Transverse colon (tissue), 4 donors: ENCODE results near the gene CPA3. TPM values are rescaled to one million over a fixed set of nuclear protein-coding genes. Genes with fewer than 3 reads are reported as not detected.

Experiments used
- DNase-seq: peaks from one replicate; pipeline ENCODE4 v3.0.0-alpha.2; 2019
- H3K27ac ChIP-seq, 4 donors: fragments of 200-600 bp; sonication (generic); 2 replicates each; pipeline ENCODE4 v1.5.1; 2016 to 2018; ENCODE audit warnings: inconsistent platforms in 4 of 4
- H3K27me3 ChIP-seq: fragments of 200-600 bp; sonication (generic); 2 replicates; pipeline ENCODE4 v1.5.1; 2017; ENCODE audit warnings: inconsistent platforms
- H3K36me3 ChIP-seq, 4 donors: fragments of 200-600 bp; sonication (generic); 2 replicates each; pipeline ENCODE4 v1.5.1; 2017 to 2019; ENCODE audit warnings: inconsistent platforms in 4 of 4
- H3K4me1 ChIP-seq, 4 donors: fragments of 200-600 bp; sonication (generic); 2 replicates each; pipeline ENCODE4 v1.5.1; 2017 to 2020; ENCODE audit warnings: inconsistent platforms in 4 of 4
- H3K4me3 ChIP-seq, 4 donors: fragments of 200-600 bp; sonication (generic); 1 replicate in 1 of 4; 2 replicates in 3 of 4; pipeline versions ENCODE4 v1.5.1 to v1.6.1; 2017 to 2019; ENCODE audit warnings: inconsistent platforms in 4 of 4
- H3K9me3 ChIP-seq, 2 donors: fragments of 200-600 bp; sonication (generic); 2 replicates each; pipeline ENCODE4 v1.5.1; 2017 to 2019; ENCODE audit warnings: inconsistent platforms in 2 of 2
- EP300 ChIP-seq: sonication (generic); formaldehyde crosslinking; IDR thresholded peaks from one replicate; pipeline ENCODE4 v1.6.1; 2017; ENCODE audit warnings: antibody characterized with exemption, low read depth
- POLR2A ChIP-seq: fragments of 450-650 bp; IDR thresholded peaks from one replicate; pipeline ENCODE4 v1.6.1; 2016; ENCODE audit warnings: antibody characterized with exemption, mild to moderate bottlenecking, moderate library complexity
- POLR2AphosphoS5 ChIP-seq, 3 donors: sonication (generic); formaldehyde crosslinking; IDR thresholded peaks; one replicate each; pipeline ENCODE4 v1.6.1; 2016; ENCODE audit warnings: antibody characterized with exemption in 3 of 3
- WGBS, 2 donors: methylation state at CpG; one replicate each; pipeline ENCODE4 v1.1.5; 2018; ENCODE audit warnings: low coverage in 1 of 2; 5-methylcytosine and 5-hydroxymethylcytosine counted together
- in situ Hi-C, 4 donors: fragments of 200-750 bp; cut with MboI; loops; one replicate each; pipeline versions ENCODE4 v1.15.0 to v1.15.1; 2017; ENCODE audit warnings: low sequenced_read_pairs in 3 of 4, low pct_ligation_motif_present in 1 of 4, low pct_unique_long_range_greater_than_20kb in 1 of 4
- intact Hi-C: fragments of 100-400 bp; cut with DNase I; formaldehyde crosslinking; loops from one replicate; pipeline ENCODE4 v1.15.1; 2023; ENCODE audit warnings: low total_unique reads
- total RNA-seq, 4 donors: library from RNA; depleted of rRNA; stranded (reverse); fragments of >200 nt; gene quantifications; one replicate each; pipeline ENCODE4 v1.1.0, GENCODE V29; 2016
- TF ChIP-seq, protein P1 (sequence below), 5 experiments: fragments of 200-600 bp in 3 of 5; fragments of 450-650 bp in 2 of 5; sonication (generic) in 3 of 5; IDR thresholded peaks; 1 replicate in 2 of 5; 2 replicates in 3 of 5; pipeline ENCODE4 v1.5.1; 2016 to 2017; ENCODE audit warnings: antibody characterized with exemption in 5 of 5, inconsistent platforms in 3 of 5, mild to moderate bottlenecking in 2 of 5, moderate library complexity in 1 of 5

CPA3 gene
- total RNA-seq, 4 donors from 2014 or later, result 0.80 to 5.6 (median 4.3) TPM

DNA sequence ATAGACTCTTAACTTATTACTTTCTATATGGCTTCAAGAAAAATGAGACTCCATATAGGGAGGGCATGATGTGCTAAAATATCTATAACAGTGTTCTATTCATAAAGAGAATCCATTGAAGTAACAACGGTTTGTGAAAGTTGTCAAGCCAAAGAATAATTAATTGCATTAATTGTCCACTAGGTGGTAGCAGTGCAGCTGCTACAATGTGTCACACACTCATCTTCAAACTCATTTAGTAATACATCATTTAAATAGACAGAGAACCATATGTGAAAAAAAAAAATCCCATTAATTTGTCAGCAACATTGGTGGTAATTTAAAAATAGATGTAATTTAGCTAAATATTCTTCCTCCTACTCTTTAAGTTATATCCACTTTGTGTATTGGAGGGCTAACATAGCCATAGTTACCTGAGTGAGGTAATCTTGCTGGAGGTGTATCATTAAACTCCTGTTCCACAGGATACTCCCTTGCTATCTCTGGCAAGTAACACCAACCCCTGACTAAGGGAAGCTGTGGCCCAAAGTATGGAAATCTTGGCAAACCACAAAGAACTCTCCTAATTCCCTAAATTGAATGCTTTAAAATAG, 3.7 kb upstream of the CPA3 start:
- 0 to 2% methylated on average over 1 of the region's 1 CpG for WGBS, 2 donors
- DNase-seq, result no peak
- no peak overlapping the region for H3K27ac ChIP-seq
- H3K4me3 ChIP-seq, result no peak overlapping the region
- intact Hi-C loops (loop anchor here (5.0 kb wide), 1 partner anchor 86 kb away; no protein-coding TSS in a partner anchor), in situ Hi-C loops (loop anchor here in 2 of 4 donors (5.0 kb wide), 1 partner anchor 86 kb away; no protein-coding TSS in a partner anchor)
- TF ChIP-seq, protein P1, sequence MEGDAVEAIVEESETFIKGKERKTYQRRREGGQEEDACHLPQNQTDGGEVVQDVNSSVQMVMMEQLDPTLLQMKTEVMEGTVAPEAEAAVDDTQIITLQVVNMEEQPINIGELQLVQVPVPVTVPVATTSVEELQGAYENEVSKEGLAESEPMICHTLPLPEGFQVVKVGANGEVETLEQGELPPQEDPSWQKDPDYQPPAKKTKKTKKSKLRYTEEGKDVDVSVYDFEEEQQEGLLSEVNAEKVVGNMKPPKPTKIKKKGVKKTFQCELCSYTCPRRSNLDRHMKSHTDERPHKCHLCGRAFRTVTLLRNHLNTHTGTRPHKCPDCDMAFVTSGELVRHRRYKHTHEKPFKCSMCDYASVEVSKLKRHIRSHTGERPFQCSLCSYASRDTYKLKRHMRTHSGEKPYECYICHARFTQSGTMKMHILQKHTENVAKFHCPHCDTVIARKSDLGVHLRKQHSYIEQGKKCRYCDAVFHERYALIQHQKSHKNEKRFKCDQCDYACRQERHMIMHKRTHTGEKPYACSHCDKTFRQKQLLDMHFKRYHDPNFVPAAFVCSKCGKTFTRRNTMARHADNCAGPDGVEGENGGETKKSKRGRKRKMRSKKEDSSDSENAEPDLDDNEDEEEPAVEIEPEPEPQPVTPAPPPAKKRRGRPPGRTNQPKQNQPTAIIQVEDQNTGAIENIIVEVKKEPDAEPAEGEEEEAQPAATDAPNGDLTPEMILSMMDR (IDR thresholded peaks at IDR 0.05), result peak; percentile 72 to 82 (median 75)
- no peak for TF ChIP-seq EP300
- no peaks in the 10 kb centered on the region for H3K27me3 ChIP-seq
- no peaks in the 10 kb centered on the region for H3K9me3 ChIP-seq
- no peaks in the 10 kb centered on the region for H3K4me1 ChIP-seq
- H3K36me3 ChIP-seq, result no peaks in the 10 kb centered on the region

DNA sequence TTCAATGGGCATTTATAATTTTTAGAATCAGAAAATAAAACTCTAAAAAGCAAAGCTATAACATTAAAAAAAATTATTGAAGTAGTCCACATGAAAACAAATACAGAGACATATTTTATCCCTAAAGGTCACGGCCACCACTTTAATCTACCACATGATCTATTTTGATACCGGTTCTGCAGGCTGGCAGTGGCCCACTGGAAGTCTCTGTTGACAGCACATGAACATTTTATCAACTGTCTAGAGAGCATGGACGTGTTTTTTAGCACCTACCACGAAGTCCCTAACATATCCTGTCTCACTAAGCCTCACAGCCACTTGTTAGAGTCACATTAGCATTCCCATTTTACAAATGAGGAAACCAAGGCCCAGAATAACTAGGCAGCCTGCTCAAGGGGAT, 1.8 kb upstream of the CPA3 start:
- Histone ChIP-seq H3K9me3 (no peaks in the 10 kb centered on the region), H3K27ac (no peak overlapping the region), H3K4me3 (no peak overlapping the region), H3K4me1 (no peaks in the 10 kb centered on the region), H3K36me3 (no peaks in the 10 kb centered on the region), H3K27me3 (no peaks in the 10 kb centered on the region)
- TF ChIP-seq EP300, result no peak
- TF ChIP-seq, protein P1 (IDR thresholded peaks at IDR 0.05), result no peak
- no peak for TF ChIP-seq POLR2AphosphoS5 (IDR thresholded peaks at IDR 0.05)
- TF ChIP-seq POLR2A, result no peak
- WGBS, 2 donors, result 41 to 52% methylated on average over 4 of the region's 4 CpGs
- intact Hi-C loops, result loop anchor here (5.0 kb wide), 1 partner anchor 84 kb away; no protein-coding TSS in a partner anchor
- in situ Hi-C loops, result loop anchor here in 2 of 4 donors (5.0 kb wide), 1 partner anchor 84 kb away; no protein-coding TSS in a partner anchor
- no peak for DNase-seq

DNA sequence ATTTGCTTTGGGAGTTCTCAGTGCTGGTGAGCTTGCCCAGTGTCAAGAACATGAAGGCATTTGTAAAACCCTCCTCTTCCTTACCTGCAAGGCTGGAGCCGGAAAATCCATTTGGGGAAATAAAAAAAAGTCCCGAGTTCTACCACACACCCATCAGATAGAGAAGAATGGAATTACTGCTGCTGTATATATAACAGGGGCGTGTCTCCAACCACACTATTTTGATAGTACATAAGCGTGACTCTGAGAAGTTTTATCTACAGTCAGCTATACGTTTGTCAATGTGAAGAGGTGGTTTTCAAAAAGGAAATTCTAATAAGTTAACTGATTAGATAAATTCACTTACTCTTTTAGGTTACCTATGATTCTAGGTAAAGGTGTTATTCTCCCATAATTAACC, 1.3 kb upstream of the CPA3 start:
- no peak overlapping the region for H3K4me3 ChIP-seq
- in situ Hi-C loops, result loop anchor here in 2 of 4 donors (5.0 kb wide), 1 partner anchor 83 kb away; no protein-coding TSS in a partner anchor
- no peaks in the 10 kb centered on the region for H3K4me1 ChIP-seq
- no peaks in the 10 kb centered on the region for H3K27me3 ChIP-seq
- no peak overlapping the region for H3K27ac ChIP-seq
- intact Hi-C loops, result loop anchor here (5.0 kb wide), 1 partner anchor 83 kb away; no protein-coding TSS in a partner anchor
- 39 to 40% methylated on average over 5 of the region's 5 CpGs for WGBS, 2 donors
- H3K36me3 ChIP-seq, result no peaks in the 10 kb centered on the region
- no peak for DNase-seq
- no peaks in the 10 kb centered on the region for H3K9me3 ChIP-seq
- TF ChIP-seq, protein P1 (IDR thresholded peaks at IDR 0.05), result peak in 1 of 5 experiments; percentile 8
- no peak for TF ChIP-seq POLR2A

DNA sequence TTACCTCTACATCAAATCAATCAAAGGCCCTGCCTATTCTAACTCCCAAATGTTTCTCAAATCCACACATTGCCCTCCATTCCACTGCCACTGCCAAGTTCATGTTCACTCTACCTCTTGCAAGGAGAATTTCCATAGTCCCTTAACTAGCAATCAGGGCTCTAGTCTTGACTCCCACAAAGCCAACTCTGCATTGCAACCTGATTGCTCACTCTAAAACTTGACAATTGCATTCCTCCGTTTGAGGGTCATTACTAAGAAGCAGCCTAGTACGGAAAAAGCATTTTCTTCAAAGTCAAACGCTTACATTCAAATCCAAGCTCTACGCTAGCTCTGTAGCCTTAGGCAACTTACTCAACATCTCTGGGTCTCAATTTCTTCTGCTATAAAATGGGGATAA, 1.2 kb downstream of the CPA3 start:
- WGBS, 2 donors, result 75 to 89% methylated on average over 2 to 4 of the region's 4 CpGs
- H3K4me3 ChIP-seq, result no peak overlapping the region
- in situ Hi-C loops, result no loop called here

More for the DNA sequence above, 1.2 kb downstream of the CPA3 start:
- H3K36me3 ChIP-seq, result no peaks in the 10 kb centered on the region
- intact Hi-C loops, result no loop called here
- no peaks in the 10 kb centered on the region for H3K4me1 ChIP-seq
- no peaks in the 10 kb centered on the region for H3K9me3 ChIP-seq
- DNase-seq, result no peak
- no peaks in the 10 kb centered on the region for H3K27me3 ChIP-seq
- H3K27ac ChIP-seq, result no peak overlapping the region
- TF ChIP-seq, protein P1 (IDR thresholded peaks at IDR 0.05), result no peak
